ENCODE measurements around the gene ZNF814.
"Not testable (repeated sequence)": the region's sequence is repeated elsewhere in the genome, so short reads cannot be mapped to it uniquely, and the experiment has no call there.

ZNF814 gene

GRCh38 chr19:57907394-57907793 lies 18.6 kb upstream of the ZNF814 start:
- in situ Hi-C loops (cut with HindIII; ENCODE audit: low sequenced_read_pairs), result no loop called here
- no peak for DNase-seq (ENCODE audit: low read depth)
- H3K4me3 ChIP-seq (ENCODE audit: low read depth, low read length), result no peak overlapping the region
- TF ChIP-seq CTCF (IDR thresholded peaks at IDR 0.05; ENCODE audit: low read depth, low read length, missing control alignments), result no peak

- in situ Hi-C loops (cut with HindIII; ENCODE audit: low sequenced_read_pairs), result no loop called here
- DNase-seq (ENCODE audit: low read depth), result no peak
Observed at GRCh38 chr19:57905258-57905657, 16.4 kb upstream of the ZNF814 start.

GRCh38 chr19:57903618-57904184 lies 14.9 kb upstream of the ZNF814 start:
- in situ Hi-C loops (cut with HindIII; ENCODE audit: low sequenced_read_pairs), result no loop called here
- DNase-seq (ENCODE audit: low read depth), result no peak
- H3K4me3 ChIP-seq (ENCODE audit: low read depth, low read length), result no peak overlapping the region
- no peak for TF ChIP-seq CTCF (IDR thresholded peaks at IDR 0.05; ENCODE audit: low read depth, low read length, missing control alignments)

More at GRCh38 chr19:57905258-57905657, 16.4 kb upstream of the ZNF814 start:
- H3K4me3 ChIP-seq (ENCODE audit: low read depth, low read length), result no peak overlapping the region
- no peak for TF ChIP-seq CTCF (IDR thresholded peaks at IDR 0.05; ENCODE audit: low read depth, low read length, missing control alignments)

- no peak for DNase-seq (ENCODE audit: low read depth)
- in situ Hi-C loops (cut with HindIII; ENCODE audit: low sequenced_read_pairs), result no loop called here
- no peak for TF ChIP-seq CTCF (IDR thresholded peaks at IDR 0.05; ENCODE audit: low read depth, low read length, missing control alignments)
- no peak overlapping the region for H3K4me3 ChIP-seq (ENCODE audit: low read depth, low read length)
Observed at GRCh38 chr19:57900311-57900710, 11.5 kb upstream of the ZNF814 start.

- DNase-seq (ENCODE audit: low read depth); H3K4me3 ChIP-seq (ENCODE audit: low read depth, low read length); in situ Hi-C loops (cut with HindIII; ENCODE audit: low sequenced_read_pairs): not testable (repeated sequence)
Observed at GRCh38 chr19:57890706-57891105, 1.9 kb upstream of the ZNF814 start.

- in situ Hi-C loops (cut with HindIII; ENCODE audit: low sequenced_read_pairs), result no loop called here
- no peak for DNase-seq (ENCODE audit: low read depth)
- TF ChIP-seq CTCF (IDR thresholded peaks at IDR 0.05; ENCODE audit: low read depth, low read length, missing control alignments), result no peak
- H3K4me3 ChIP-seq (ENCODE audit: low read depth, low read length), result peak overlapping the region; percentile 86
Observed at GRCh38 chr19:57888107-57888559, 704 bp downstream of the ZNF814 start.

GRCh38 chr19:57887195-57887941 lies 1.5 kb downstream of the ZNF814 start:
- H3K4me3 ChIP-seq (ENCODE audit: low read depth, low read length), result peak overlapping the region; percentile 86
- no peak for DNase-seq (ENCODE audit: low read depth)
- in situ Hi-C loops (cut with HindIII; ENCODE audit: low sequenced_read_pairs), result no loop called here
- no peak for TF ChIP-seq CTCF (IDR thresholded peaks at IDR 0.05; ENCODE audit: low read depth, low read length, missing control alignments)

Measured in astrocyte of the cerebellum (primary cell).